ENCODE results near the gene RPS10.

Gene RPS10

DNA sequence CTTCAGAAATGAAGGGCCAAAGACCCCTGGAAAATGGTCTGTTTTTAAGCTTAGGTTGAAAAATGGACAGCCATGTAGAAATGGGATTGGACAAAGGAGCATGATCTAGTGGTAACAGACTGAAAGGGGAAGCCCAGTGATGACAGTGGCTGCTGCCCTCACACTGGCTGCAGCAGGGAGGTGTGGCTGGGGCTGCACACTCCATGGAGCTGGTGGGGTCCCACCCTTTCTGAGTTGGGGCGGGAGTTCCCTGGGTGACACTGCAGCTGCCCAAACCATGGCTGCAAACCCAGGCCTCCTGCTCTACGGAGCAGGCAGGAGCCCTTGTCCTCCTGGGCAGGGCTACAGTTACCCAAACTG lies 31.5 kb upstream of the RPS10 start:
- no peak for TF ChIP-seq CTCF (IDR thresholded peaks at IDR 0.05; ENCODE audit: low read depth, low read length)

GRCh38 chr6:34455831-34456230 lies 30.0 kb upstream of the RPS10 start:
- H3K36me3 ChIP-seq = no peaks in the 10 kb centered on the region
- no peak overlapping the region for H3K4me3 ChIP-seq (ENCODE audit: low read depth, low read length)
- no peak for DNase-seq
- H3K9me3 ChIP-seq = no peaks in the 10 kb centered on the region
- no peaks in the 10 kb centered on the region for H3K27me3 ChIP-seq
- no peak for TF ChIP-seq CTCF (IDR thresholded peaks at IDR 0.05; ENCODE audit: low read depth, low read length)
- no peaks in the 10 kb centered on the region for H3K4me1 ChIP-seq

More for the DNA sequence above, 31.5 kb upstream of the RPS10 start:
- H3K9me3 ChIP-seq = no peaks in the 10 kb centered on the region
- no peak overlapping the region for H3K4me3 ChIP-seq (ENCODE audit: low read depth, low read length)
- H3K36me3 ChIP-seq = no peaks in the 10 kb centered on the region
- no peak for DNase-seq
- no peaks in the 10 kb centered on the region for H3K27me3 ChIP-seq
- no peaks in the 10 kb centered on the region for H3K4me1 ChIP-seq

DNA sequence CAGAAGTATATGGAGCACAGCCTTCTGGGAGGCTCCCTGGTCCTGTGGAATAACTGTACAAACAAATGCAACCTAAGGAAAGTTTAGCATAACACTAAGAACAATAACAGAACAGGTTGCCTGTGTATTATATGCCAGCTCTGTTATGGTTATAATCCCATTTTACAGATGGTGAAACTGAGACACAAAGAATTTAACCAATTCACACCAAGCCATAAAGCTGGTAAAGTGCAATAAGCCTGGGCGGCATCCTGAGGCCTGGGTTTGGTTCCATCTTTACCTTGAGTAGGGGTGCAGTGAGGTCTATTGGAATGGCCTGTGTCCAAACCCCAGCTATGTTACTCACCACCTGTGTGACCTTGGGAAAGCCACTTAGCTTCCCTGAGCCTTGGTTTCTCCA lies 25.3 kb upstream of the RPS10 start:
- Histone ChIP-seq H3K27me3 (no peaks in the 10 kb centered on the region), H3K36me3 (no peaks in the 10 kb centered on the region), H3K4me3 (ENCODE audit: low read depth, low read length) (no peak overlapping the region), H3K9me3 (no peaks in the 10 kb centered on the region), H3K4me1 (no peaks in the 10 kb centered on the region)
- no peak for DNase-seq
- no peak for TF ChIP-seq CTCF (IDR thresholded peaks at IDR 0.05; ENCODE audit: low read depth, low read length)

GRCh38 chr6:34447910-34448309 lies 22.0 kb upstream of the RPS10 start:
- no peaks in the 10 kb centered on the region for H3K4me1 ChIP-seq
- no peak for DNase-seq
- H3K27me3 ChIP-seq = no peaks in the 10 kb centered on the region
- no peak for TF ChIP-seq CTCF (IDR thresholded peaks at IDR 0.05; ENCODE audit: low read depth, low read length)
- H3K4me3 ChIP-seq (ENCODE audit: low read depth, low read length) = no peak overlapping the region
- no peaks in the 10 kb centered on the region for H3K36me3 ChIP-seq
- no peaks in the 10 kb centered on the region for H3K9me3 ChIP-seq

GRCh38 chr6:34447386-34447785 lies 21.5 kb upstream of the RPS10 start:
- no peaks in the 10 kb centered on the region for H3K27me3 ChIP-seq
- H3K36me3 ChIP-seq = no peaks in the 10 kb centered on the region
- H3K9me3 ChIP-seq = no peaks in the 10 kb centered on the region
- no peak for DNase-seq
- H3K4me1 ChIP-seq = no peaks in the 10 kb centered on the region
- no peak for TF ChIP-seq CTCF (IDR thresholded peaks at IDR 0.05; ENCODE audit: low read depth, low read length)
- H3K4me3 ChIP-seq (ENCODE audit: low read depth, low read length) = no peak overlapping the region

- Histone ChIP-seq H3K4me1 (no peaks in the 10 kb centered on the region), H3K4me3 (ENCODE audit: low read depth, low read length) (no peak overlapping the region), H3K9me3 (no peaks in the 10 kb centered on the region), H3K36me3 (no peaks in the 10 kb centered on the region), H3K27me3 (no peaks in the 10 kb centered on the region)
- TF ChIP-seq CTCF (IDR thresholded peaks at IDR 0.05; ENCODE audit: low read depth, low read length) = no peak
- DNase-seq = no peak
Observed at GRCh38 chr6:34445313-34445860, 19.5 kb upstream of the RPS10 start.
